Renal pelvis (tissue), 4 donors: ENCODE measurements around the gene ERBB4. TPM values are rescaled to one million over a fixed set of nuclear protein-coding genes. Genes with fewer than 3 reads are reported as not detected.

Source experiments
- DNase-seq: peaks from one replicate; pipeline ENCODE4 v3.0.0-alpha.2; 2013
- polyA plus RNA-seq, 3 donors: library from polyadenylated mRNA; unstranded; fragments of 120-200 nt; gene quantifications; one replicate each; pipeline ENCODE4 v1.2.1, GENCODE V29; 2013; ENCODE audit not compliant: insufficient read length in 3 of 3

The ERBB4 gene
- polyA plus RNA-seq, 3 donors: 40.0 to 57.4 (median 49.7) TPM

GRCh38 chr2:211928201-211928600 is 610.4 kb downstream of the ERBB4 start:
- DNase-seq: no peak

- DNase-seq: no peak
Measured at GRCh38 chr2:211923019-211923418, 615.6 kb downstream of the ERBB4 start.

GRCh38 chr2:211903961-211904360 is 634.6 kb downstream of the ERBB4 start:
- no peak for DNase-seq

GRCh38 chr2:211901226-211901846 is 637.3 kb downstream of the ERBB4 start:
- DNase-seq: no peak

- no peak for DNase-seq
Measured at GRCh38 chr2:211900518-211900917, 638.1 kb downstream of the ERBB4 start.

- peak; percentile 10 for DNase-seq
Measured at GRCh38 chr2:211900000-211900399, 638.6 kb downstream of the ERBB4 start.

GRCh38 chr2:211898702-211899101 is 639.9 kb downstream of the ERBB4 start:
- DNase-seq: no peak

GRCh38 chr2:211881449-211881848 is 657.2 kb downstream of the ERBB4 start:
- no peak for DNase-seq

- DNase-seq: no peak
Measured at GRCh38 chr2:211879323-211879722, 659.3 kb downstream of the ERBB4 start.

- DNase-seq: no peak
Measured at GRCh38 chr2:211877061-211877460, 661.5 kb downstream of the ERBB4 start.

GRCh38 chr2:211875488-211875887 is 663.1 kb downstream of the ERBB4 start:
- no peak for DNase-seq

GRCh38 chr2:211868996-211869533 is 669.5 kb downstream of the ERBB4 start:
- no peak for DNase-seq

GRCh38 chr2:211867845-211868451 is 670.7 kb downstream of the ERBB4 start:
- peak; percentile 33 for DNase-seq

- DNase-seq: no peak
Measured at GRCh38 chr2:211864328-211864727, 674.3 kb downstream of the ERBB4 start.

- DNase-seq: no peak
Measured at GRCh38 chr2:211860224-211860623, 678.4 kb downstream of the ERBB4 start.

- DNase-seq: no peak
Measured at GRCh38 chr2:211854832-211855231, 683.8 kb downstream of the ERBB4 start.

GRCh38 chr2:211846714-211847113 is 691.9 kb downstream of the ERBB4 start:
- no peak for DNase-seq

GRCh38 chr2:211846036-211846400 is 692.6 kb downstream of the ERBB4 start:
- no peak for DNase-seq

GRCh38 chr2:211845338-211846035 is 693.1 kb downstream of the ERBB4 start:
- no peak for DNase-seq

- no peak for DNase-seq
Measured at GRCh38 chr2:211837706-211838105, 700.9 kb downstream of the ERBB4 start.

GRCh38 chr2:211837206-211837605 is 701.4 kb downstream of the ERBB4 start:
- DNase-seq: no peak

- no peak for DNase-seq
Measured at GRCh38 chr2:211836409-211836808, 702.2 kb downstream of the ERBB4 start.

- DNase-seq: no peak
Measured at GRCh38 chr2:211835695-211836094, 702.9 kb downstream of the ERBB4 start.
